Osteoblast (primary cell): ENCODE measurements around the gene TAT. TPM values are rescaled to one million over a fixed set of nuclear protein-coding genes. Genes with fewer than 3 reads are reported as not detected.
"Not testable (repeated sequence)": the region's sequence is repeated elsewhere in the genome, so short reads cannot be mapped to it uniquely, and the experiment has no call there.

Source experiments
- DNase-seq: peaks from one replicate; pipeline ENCODE4 v3.0.0; 2011; ENCODE audit warnings: low spot score, mixed read lengths; ENCODE audit not compliant: insufficient read length; ENCODE audit errors: missing footprints
- H2AFZ ChIP-seq: 2 replicates; pipeline ENCODE4 v1.6.0; 2011; ENCODE audit warnings: mild to moderate bottlenecking, low read length
- H3K27ac ChIP-seq: 2 replicates; pipeline ENCODE4 v1.5.1; 2011; ENCODE audit warnings: mild to moderate bottlenecking, low read depth, low read length, moderate library complexity
- H3K27me3 ChIP-seq: 2 replicates; pipeline ENCODE4 v1.6.0; 2012; ENCODE audit warnings: mild to moderate bottlenecking, control low read depth, inconsistent platforms, low read length, moderate library complexity; ENCODE audit not compliant: insufficient read depth
- H3K36me3 ChIP-seq: 2 replicates; pipeline ENCODE4 v1.5.1; 2011; ENCODE audit warnings: mild to moderate bottlenecking, low read length, control low read depth, moderate library complexity; ENCODE audit not compliant: insufficient read depth
- H3K4me1 ChIP-seq: 2 replicates; pipeline ENCODE4 v1.5.1; 2011; ENCODE audit warnings: mild to moderate bottlenecking, low read length, control low read depth, moderate library complexity; ENCODE audit not compliant: insufficient read depth
- H3K4me2 ChIP-seq: 2 replicates; pipeline ENCODE4 v1.6.0; 2011; ENCODE audit warnings: mild to moderate bottlenecking, low read length; ENCODE audit not compliant: insufficient read depth
- H3K4me3 ChIP-seq: fragments of 200-600 bp; sonication (generic); 3 replicates; pipeline ENCODE4 v1.5.1; 2012; ENCODE audit warnings: mild to moderate bottlenecking, low read length, inconsistent platforms; ENCODE audit not compliant: insufficient read depth
- H3K79me2 ChIP-seq: 2 replicates; pipeline ENCODE4 v1.6.0; 2012; ENCODE audit warnings: mild to moderate bottlenecking, low read length, control low read depth, inconsistent platforms; ENCODE audit not compliant: insufficient read depth
- H3K9me3 ChIP-seq: 2 replicates; pipeline ENCODE4 v1.5.1; 2011; ENCODE audit warnings: low read depth, low read length, control low read depth
- H4K20me1 ChIP-seq: 2 replicates; pipeline ENCODE4 v1.6.0; 2012; ENCODE audit warnings: mild to moderate bottlenecking, low read length, control low read depth; ENCODE audit not compliant: insufficient read depth
- total RNA-seq: library from RNA; depleted of rRNA; stranded (reverse); fragments of >200 nt; gene quantifications from 2 replicates; pipeline ENCODE4 v1.2.3, GENCODE V29; 2012
- TF ChIP-seq, protein P1 (sequence below): IDR thresholded peaks from 2 replicates; pipeline ENCODE4 v1.5.1; 2011; ENCODE audit warnings: mild to moderate bottlenecking, low read depth, low read length, moderate library complexity; ENCODE audit errors: extremely low read depth

The TAT gene
- total RNA-seq, 1 donor: under 0.01 TPM

DNA sequence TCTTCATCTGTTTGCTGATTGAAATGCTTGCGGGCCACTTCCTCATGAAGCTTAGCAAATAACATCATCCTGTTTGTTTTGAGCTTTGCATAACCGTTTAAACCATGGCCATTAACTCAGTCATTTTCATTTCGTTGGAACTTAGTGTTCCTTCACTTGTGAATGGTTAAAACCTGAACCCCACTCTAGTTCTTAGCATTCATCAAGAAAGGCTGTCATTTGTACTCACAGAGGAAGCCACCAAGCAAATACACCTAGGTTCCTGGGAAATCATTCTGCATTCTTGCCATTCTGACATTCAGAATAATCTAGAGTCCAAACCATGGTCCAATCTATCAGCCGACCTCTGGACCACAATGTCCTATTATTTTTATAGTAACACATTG lies 8.4 kb upstream of the TAT start:
- TF ChIP-seq, protein P1, sequence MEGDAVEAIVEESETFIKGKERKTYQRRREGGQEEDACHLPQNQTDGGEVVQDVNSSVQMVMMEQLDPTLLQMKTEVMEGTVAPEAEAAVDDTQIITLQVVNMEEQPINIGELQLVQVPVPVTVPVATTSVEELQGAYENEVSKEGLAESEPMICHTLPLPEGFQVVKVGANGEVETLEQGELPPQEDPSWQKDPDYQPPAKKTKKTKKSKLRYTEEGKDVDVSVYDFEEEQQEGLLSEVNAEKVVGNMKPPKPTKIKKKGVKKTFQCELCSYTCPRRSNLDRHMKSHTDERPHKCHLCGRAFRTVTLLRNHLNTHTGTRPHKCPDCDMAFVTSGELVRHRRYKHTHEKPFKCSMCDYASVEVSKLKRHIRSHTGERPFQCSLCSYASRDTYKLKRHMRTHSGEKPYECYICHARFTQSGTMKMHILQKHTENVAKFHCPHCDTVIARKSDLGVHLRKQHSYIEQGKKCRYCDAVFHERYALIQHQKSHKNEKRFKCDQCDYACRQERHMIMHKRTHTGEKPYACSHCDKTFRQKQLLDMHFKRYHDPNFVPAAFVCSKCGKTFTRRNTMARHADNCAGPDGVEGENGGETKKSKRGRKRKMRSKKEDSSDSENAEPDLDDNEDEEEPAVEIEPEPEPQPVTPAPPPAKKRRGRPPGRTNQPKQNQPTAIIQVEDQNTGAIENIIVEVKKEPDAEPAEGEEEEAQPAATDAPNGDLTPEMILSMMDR: no peak
- no peak for DNase-seq
- H4K20me1 ChIP-seq: no peaks in the 10 kb centered on the region

DNA sequence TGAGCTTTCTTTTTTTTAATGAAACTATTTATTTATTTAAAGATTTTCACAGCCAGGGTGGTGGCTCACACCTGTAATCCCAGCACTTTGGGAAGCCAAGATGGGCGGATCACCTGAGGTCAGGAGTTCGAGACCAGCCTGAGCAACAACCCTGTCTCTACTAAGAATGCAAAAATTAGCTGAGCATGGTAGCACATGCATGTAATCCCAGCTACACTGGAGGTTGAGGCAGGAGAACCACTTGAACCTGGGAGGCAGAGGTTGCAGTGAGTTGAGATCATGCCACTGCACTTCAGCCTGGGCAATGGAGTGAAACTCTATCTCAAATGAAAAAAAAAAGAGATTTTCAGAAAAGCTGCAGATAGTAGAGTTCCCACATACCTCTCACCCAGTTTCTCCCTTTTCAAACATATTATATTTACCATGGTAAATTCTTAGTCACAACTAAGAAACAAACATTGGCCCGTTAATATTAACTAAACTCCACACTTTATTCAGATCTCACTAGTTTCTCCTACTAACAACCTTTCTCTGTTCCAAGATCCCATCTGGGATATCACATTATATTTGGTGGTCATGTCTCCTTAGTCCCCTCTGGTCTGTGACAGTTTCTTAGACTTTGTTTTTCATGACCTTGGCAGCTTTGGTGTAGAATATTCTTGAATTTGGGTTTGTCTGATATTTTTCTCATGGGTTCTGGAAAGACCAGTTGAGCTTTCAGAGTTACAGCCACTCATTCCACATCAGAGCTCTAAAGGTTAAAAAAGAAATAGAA lies 7.8 kb upstream of the TAT start:
- Histone ChIP-seq H3K27me3 (peaks cover 11% of the 10 kb centered on the region), H3K4me2 (no peak overlapping the region), H3K4me1 (no peaks in the 10 kb centered on the region), H3K27ac (no peak overlapping the region), H3K79me2 (no peaks in the 10 kb centered on the region), H2AFZ (no peak overlapping the region), H3K36me3 (no peaks in the 10 kb centered on the region), H4K20me1 (no peaks in the 10 kb centered on the region), H3K4me3 (no peak overlapping the region), H3K9me3 (no peaks in the 10 kb centered on the region)
- TF ChIP-seq, protein P1: no peak
- DNase-seq: no peak

More for the DNA sequence above, 8.4 kb upstream of the TAT start:
- no peak overlapping the region for H3K27ac ChIP-seq
- H3K36me3 ChIP-seq: no peaks in the 10 kb centered on the region
- no peaks in the 10 kb centered on the region for H3K4me1 ChIP-seq
- H3K4me2 ChIP-seq: no peak overlapping the region
- H2AFZ ChIP-seq: no peak overlapping the region
- H3K4me3 ChIP-seq: no peak overlapping the region
- H3K27me3 ChIP-seq: peaks cover 11% of the 10 kb centered on the region
- no peaks in the 10 kb centered on the region for H3K9me3 ChIP-seq
- H3K79me2 ChIP-seq: no peaks in the 10 kb centered on the region

DNA sequence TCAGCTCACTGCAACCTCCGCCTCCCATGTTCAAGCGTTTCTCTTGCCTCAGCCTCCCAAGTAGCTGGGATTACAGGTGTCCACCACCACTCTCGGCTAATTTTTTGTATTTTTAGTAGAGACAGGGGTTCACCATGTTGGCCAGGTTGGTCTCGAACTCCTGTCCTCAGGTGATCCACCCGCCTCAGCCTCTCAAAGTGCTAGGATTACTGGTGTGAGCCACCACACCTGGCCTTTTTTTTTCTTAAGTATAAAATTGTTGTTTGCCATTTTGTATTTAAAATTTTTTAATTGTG lies 5.6 kb upstream of the TAT start:
- not testable (repeated sequence) for H3K4me3 ChIP-seq, H3K79me2 ChIP-seq, H3K36me3 ChIP-seq, DNase-seq, H2AFZ ChIP-seq, H3K9me3 ChIP-seq, H3K4me1 ChIP-seq, H3K27ac ChIP-seq, H4K20me1 ChIP-seq, H3K4me2 ChIP-seq
- H3K27me3 ChIP-seq: peaks cover 11% of the 10 kb centered on the region

DNA sequence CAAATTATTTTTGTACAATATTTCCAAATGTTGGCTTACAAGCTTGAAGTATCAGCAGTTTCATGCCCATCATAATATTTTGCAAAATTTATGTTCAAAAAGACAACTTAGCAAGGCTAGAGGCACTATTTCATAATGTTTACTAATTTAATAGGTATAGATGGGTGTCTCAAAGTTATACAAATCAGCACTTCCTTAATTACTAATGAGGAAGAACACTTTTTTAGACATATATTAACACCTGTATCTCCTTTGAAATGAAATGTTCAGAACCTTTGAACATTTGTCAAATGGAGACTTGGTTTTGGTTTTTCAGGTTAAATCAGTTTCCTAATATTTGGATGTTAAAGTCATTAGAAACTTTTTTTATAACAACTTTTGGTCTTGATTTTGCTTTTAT lies 2.2 kb downstream of the TAT start:
- TF ChIP-seq, protein P1: no peak
- H3K9me3 ChIP-seq: no peaks in the 10 kb centered on the region
- H4K20me1 ChIP-seq: no peaks in the 10 kb centered on the region
- no peak overlapping the region for H3K27ac ChIP-seq
- H2AFZ ChIP-seq: no peak overlapping the region
- H3K27me3 ChIP-seq: peaks cover 15% of the 10 kb centered on the region
- H3K4me2 ChIP-seq: no peak overlapping the region
- DNase-seq: no peak
- H3K36me3 ChIP-seq: no peaks in the 10 kb centered on the region
- no peak overlapping the region for H3K4me3 ChIP-seq
- H3K79me2 ChIP-seq: no peaks in the 10 kb centered on the region
- no peaks in the 10 kb centered on the region for H3K4me1 ChIP-seq
